CD14-positive monocyte (primary cell): ENCODE data around the gene FAM193A. TPM values are rescaled to one million over a fixed set of nuclear protein-coding genes. Genes with fewer than 3 reads are reported as not detected.

Experiments
- DNase-seq, 3 donors: peaks; one replicate each; pipeline ENCODE4 v3.0.0-alpha.2; 2011 to 2022
- H2AFZ ChIP-seq: 2 replicates; pipeline ENCODE4 v1.6.0; 2012; ENCODE audit warnings: mild to moderate bottlenecking, low read depth, low read length, inconsistent platforms; ENCODE audit not compliant: insufficient read depth, poor library complexity, severe bottlenecking
- H3K27ac ChIP-seq, 2 donors: 1 replicate in 1 of 2; 2 replicates in 1 of 2; pipeline ENCODE4 v1.5.1; 2012 to 2013; ENCODE audit warnings: low read length in 2 of 2, control low read depth in 1 of 2, inconsistent platforms in 1 of 2, low read depth in 1 of 2, mild to moderate bottlenecking in 1 of 2
- H3K27me3 ChIP-seq, 2 donors: one replicate each; pipeline versions ENCODE4 v1.6.0 to v1.6.1; 2011 to 2013; ENCODE audit warnings: low read length in 2 of 2; ENCODE audit not compliant: control insufficient read depth in 2 of 2, insufficient read depth in 2 of 2
- H3K36me3 ChIP-seq, 2 donors: replicated peaks in 1 of 2; 1 replicate in 1 of 2; 2 replicates in 1 of 2; pipeline versions ENCODE4 v1.5.1 to v1.6.1; 2012 to 2013; ENCODE audit warnings: low read length in 2 of 2, control low read depth in 1 of 2, inconsistent platforms in 1 of 2, mild to moderate bottlenecking in 1 of 2; ENCODE audit not compliant: insufficient read depth in 2 of 2, control insufficient read depth in 1 of 2
- H3K4me1 ChIP-seq, 2 donors: 1 replicate in 1 of 2; 2 replicates in 1 of 2; pipeline versions ENCODE4 v1.5.1 to v1.6.1; 2012 to 2013; ENCODE audit warnings: low read length in 2 of 2, control low read depth in 1 of 2, inconsistent platforms in 1 of 2, mild to moderate bottlenecking in 1 of 2, moderate library complexity in 1 of 2; ENCODE audit not compliant: insufficient read depth in 2 of 2, control insufficient read depth in 1 of 2
- H3K4me2 ChIP-seq: replicated peaks from 2 replicates; pipeline ENCODE3; 2012; ENCODE audit warnings: low read length, moderate library complexity, mild to moderate bottlenecking; ENCODE audit not compliant: poor library complexity, severe bottlenecking; ENCODE audit errors: extremely low read depth
- H3K4me3 ChIP-seq, 3 experiments: fragments of 200-600 bp in 1 of 3; sonication (generic) in 1 of 3; replicated peaks in 1 of 3; 1 replicate in 2 of 3; 2 replicates in 1 of 3; pipeline ENCODE4 v1.5.1; 2011 to 2013; ENCODE audit warnings: low read length in 3 of 3, mild to moderate bottlenecking in 3 of 3, control low read depth in 2 of 3, low read depth in 2 of 3, inconsistent platforms in 1 of 3, moderate library complexity in 1 of 3
- H3K79me2 ChIP-seq: 2 replicates; pipeline ENCODE4 v1.6.0; 2012; ENCODE audit warnings: mild to moderate bottlenecking, control low read depth, inconsistent platforms, low read length, moderate library complexity; ENCODE audit not compliant: insufficient read depth
- H3K9ac ChIP-seq: 2 replicates; pipeline ENCODE4 v1.6.0; 2017; ENCODE audit warnings: low read length, mild to moderate bottlenecking; ENCODE audit not compliant: insufficient read depth, poor library complexity, severe bottlenecking
- H3K9me3 ChIP-seq, 2 donors: replicated peaks in 1 of 2; 1 replicate in 1 of 2; 2 replicates in 1 of 2; pipeline versions ENCODE4 v1.5.1 to v1.6.1; 2012 to 2013; ENCODE audit warnings: low read length in 2 of 2, control low read depth in 1 of 2; ENCODE audit not compliant: control insufficient read depth in 1 of 2, insufficient read depth in 1 of 2
- H4K20me1 ChIP-seq: 2 replicates; pipeline ENCODE4 v1.6.0; 2012; ENCODE audit warnings: mild to moderate bottlenecking, low read length, control low read depth, moderate library complexity; ENCODE audit not compliant: insufficient read depth
- H3K27ac Mint-ChIP-seq, 7 donors: one replicate each; pipeline ENCODE4 v1.8.0; 2020; ENCODE audit warnings: mild to moderate bottlenecking in 7 of 7, mixed read lengths in 7 of 7, moderate library complexity in 6 of 7, inconsistent platforms in 2 of 7
- H3K27me3 Mint-ChIP-seq, 3 donors: one replicate each; pipeline ENCODE4 v1.8.0; 2021 to 2022; ENCODE audit warnings: low read depth in 3 of 3, mild to moderate bottlenecking in 3 of 3, mixed read lengths in 3 of 3, moderate library complexity in 3 of 3, inconsistent platforms in 1 of 3
- H3K36me3 Mint-ChIP-seq, 2 donors: one replicate each; pipeline ENCODE4 v1.8.0; 2020; ENCODE audit warnings: mixed read lengths in 2 of 2, inconsistent platforms in 1 of 2, mild to moderate bottlenecking in 1 of 2
- H3K4me1 Mint-ChIP-seq: one replicate; pipeline ENCODE4 v1.8.0; 2020; ENCODE audit warnings: mild to moderate bottlenecking, mixed read lengths
- H3K4me3 Mint-ChIP-seq, 2 donors: one replicate each; pipeline ENCODE4 v1.8.0; 2020; ENCODE audit warnings: mild to moderate bottlenecking in 2 of 2, mixed read lengths in 2 of 2, moderate library complexity in 1 of 2
- H3K9me3 Mint-ChIP-seq, 7 donors: one replicate each; pipeline ENCODE4 v1.8.0; 2020 to 2022; ENCODE audit warnings: mixed read lengths in 7 of 7, mild to moderate bottlenecking in 6 of 7, moderate library complexity in 6 of 7, inconsistent platforms in 2 of 7
- WGBS: methylation state at CpG from one replicate; pipeline ENCODE4 v1.1.5; 2013; ENCODE audit warnings: missing lambda C conversion rate; ENCODE audit not compliant: insufficient coverage; 5-methylcytosine and 5-hydroxymethylcytosine counted together
- intact Hi-C, 2 donors: fragments of 100-400 bp; cut with micrococcal nuclease; formaldehyde crosslinking; loops; one replicate each; pipeline versions ENCODE4 v1.15.0 to v1.15.1; 2023
- polyA plus RNA-seq, 3 donors: library from polyadenylated mRNA; depleted of rRNA in 1 of 3; unstranded in 2 of 3; stranded (reverse) in 1 of 3; fragments of 300-500 nt in 2 of 3; fragments of >200 nt in 1 of 3; fragmentation: Illumina TruSeq in 2 of 3; gene quantifications; 1 replicate in 2 of 3; 2 replicates in 1 of 3; pipeline ENCODE4 v1.2.3, GENCODE V29; 2012 to 2021
- TF ChIP-seq, protein P1 (sequence below): fragments of 200-600 bp; IDR thresholded peaks from one replicate; pipeline ENCODE4 v1.8.0; 2022; ENCODE audit warnings: antibody characterized with exemption, mild to moderate bottlenecking

FAM193A gene
- polyA plus RNA-seq, 3 donors = 0.66 to 11.8 (median 0.82) TPM

DNA sequence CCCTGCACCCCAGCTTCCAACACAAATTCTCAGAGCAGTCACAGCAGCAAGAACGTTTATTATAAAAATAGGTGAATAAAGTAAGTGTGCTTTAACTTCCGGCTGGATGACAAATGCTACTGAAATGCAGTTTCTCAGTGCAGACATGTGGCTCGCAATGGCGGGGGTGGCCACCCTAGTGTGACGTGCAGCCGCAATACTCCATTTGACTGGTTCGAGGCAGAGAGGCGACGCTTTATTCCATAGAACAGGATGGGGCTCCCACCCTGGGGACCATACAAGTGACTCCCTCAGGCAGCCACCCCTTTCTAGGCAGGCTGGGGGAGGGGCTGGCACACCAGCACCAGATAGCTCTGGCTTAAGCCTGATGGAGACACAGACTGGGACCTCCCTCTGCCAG is 205.2 kb downstream of the FAM193A start:
- Mint-ChIP-seq H3K27me3 (peaks cover 0 to 2% (median 0%) of the 10 kb centered on the region in 3 donors), H3K36me3 (peaks cover 57 to 58% of the 10 kb centered on the region in 2 donors), H3K27ac (no peak overlapping the region), H3K9me3 (peaks cover 0 to 3% (median 0%) of the 10 kb centered on the region in 7 donors), H3K4me1 (peaks cover 10% of the 10 kb centered on the region), H3K4me3 (no peak overlapping the region)
- no peak overlapping the region for H3K9ac ChIP-seq
- no peak overlapping the region for H3K27ac ChIP-seq
- TF ChIP-seq, protein P1, sequence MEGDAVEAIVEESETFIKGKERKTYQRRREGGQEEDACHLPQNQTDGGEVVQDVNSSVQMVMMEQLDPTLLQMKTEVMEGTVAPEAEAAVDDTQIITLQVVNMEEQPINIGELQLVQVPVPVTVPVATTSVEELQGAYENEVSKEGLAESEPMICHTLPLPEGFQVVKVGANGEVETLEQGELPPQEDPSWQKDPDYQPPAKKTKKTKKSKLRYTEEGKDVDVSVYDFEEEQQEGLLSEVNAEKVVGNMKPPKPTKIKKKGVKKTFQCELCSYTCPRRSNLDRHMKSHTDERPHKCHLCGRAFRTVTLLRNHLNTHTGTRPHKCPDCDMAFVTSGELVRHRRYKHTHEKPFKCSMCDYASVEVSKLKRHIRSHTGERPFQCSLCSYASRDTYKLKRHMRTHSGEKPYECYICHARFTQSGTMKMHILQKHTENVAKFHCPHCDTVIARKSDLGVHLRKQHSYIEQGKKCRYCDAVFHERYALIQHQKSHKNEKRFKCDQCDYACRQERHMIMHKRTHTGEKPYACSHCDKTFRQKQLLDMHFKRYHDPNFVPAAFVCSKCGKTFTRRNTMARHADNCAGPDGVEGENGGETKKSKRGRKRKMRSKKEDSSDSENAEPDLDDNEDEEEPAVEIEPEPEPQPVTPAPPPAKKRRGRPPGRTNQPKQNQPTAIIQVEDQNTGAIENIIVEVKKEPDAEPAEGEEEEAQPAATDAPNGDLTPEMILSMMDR = no peak
- no peak overlapping the region for H2AFZ ChIP-seq
- H3K27me3 ChIP-seq = no peaks in the 10 kb centered on the region
- H3K4me2 ChIP-seq = no peak overlapping the region
- intact Hi-C loops = no loop called here
- no peak for DNase-seq
- 90% methylated on average over 7 of the region's 9 CpGs for WGBS
- H3K4me3 ChIP-seq = no peak overlapping the region
- H4K20me1 ChIP-seq = peaks cover 40% of the 10 kb centered on the region
- H3K36me3 ChIP-seq = peaks cover 56 to 59% of the 10 kb centered on the region in 2 donors
- no peaks in the 10 kb centered on the region for H3K79me2 ChIP-seq
- H3K9me3 ChIP-seq = no peaks in the 10 kb centered on the region
- H3K4me1 ChIP-seq = peaks cover 6 to 9% of the 10 kb centered on the region in 2 donors

DNA sequence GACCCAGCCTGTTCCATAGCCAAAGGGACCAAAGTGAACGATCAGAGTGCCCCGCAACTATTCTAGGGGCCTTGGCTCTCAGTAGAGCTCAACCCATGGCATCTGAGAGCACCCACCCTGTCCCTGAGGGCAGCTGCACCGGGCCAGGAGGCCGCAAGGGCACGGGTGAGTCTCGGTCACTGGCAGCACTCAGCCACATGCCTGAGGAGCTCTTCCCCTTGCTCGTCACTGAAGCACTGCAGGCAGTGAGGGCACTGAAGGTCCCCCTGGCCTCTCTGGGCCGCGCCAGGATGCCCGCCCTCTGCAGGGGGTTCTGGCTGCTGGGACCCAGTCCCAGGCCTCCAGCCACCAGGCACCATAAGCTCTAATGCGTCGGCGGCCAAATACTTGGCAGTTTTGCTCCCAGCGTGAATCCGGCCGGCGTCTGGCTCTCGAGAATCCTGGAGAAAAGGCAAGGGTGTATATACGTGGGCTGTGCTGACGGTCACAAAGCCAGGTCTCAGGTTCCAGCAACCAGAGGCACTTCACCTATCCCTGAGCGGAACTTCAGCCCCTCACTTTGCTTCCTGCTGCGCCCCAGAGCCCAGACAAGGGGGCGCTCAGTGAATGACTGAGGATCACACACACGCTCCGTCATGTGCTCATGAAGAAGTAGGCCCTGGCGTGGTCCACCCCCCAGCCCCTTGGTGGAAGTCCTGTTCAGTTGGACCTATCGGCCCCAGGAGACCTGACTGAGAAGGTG is 205.8 kb downstream of the FAM193A start:
- peaks cover 13% of the 10 kb centered on the region for H3K4me1 Mint-ChIP-seq
- peak overlapping the region in 1 of 7 donors; percentile 25 for H3K27ac Mint-ChIP-seq
- peaks cover 0 to 2% (median 0%) of the 10 kb centered on the region in 7 donors for H3K9me3 Mint-ChIP-seq
- TF ChIP-seq, protein P1 = no peak
- intact Hi-C loops = no loop called here
- Histone ChIP-seq H3K4me1 (peaks cover 8 to 15% of the 10 kb centered on the region in 2 donors), H3K9me3 (no peaks in the 10 kb centered on the region), H3K9ac (no peak overlapping the region), H3K79me2 (no peaks in the 10 kb centered on the region), H3K27ac (no peak overlapping the region), H3K36me3 (peaks cover 62 to 65% of the 10 kb centered on the region in 2 donors), H3K4me2 (no peak overlapping the region), H3K4me3 (no peak overlapping the region), H2AFZ (no peak overlapping the region), H3K27me3 (no peaks in the 10 kb centered on the region), H4K20me1 (peaks cover 47% of the 10 kb centered on the region)
- 97% methylated on average over 27 of the region's 27 CpGs for WGBS
- H3K36me3 Mint-ChIP-seq = peaks cover 61 to 64% of the 10 kb centered on the region in 2 donors
- peaks cover 0 to 2% (median 0%) of the 10 kb centered on the region in 3 donors for H3K27me3 Mint-ChIP-seq
- DNase-seq = no peak
- no peak overlapping the region for H3K4me3 Mint-ChIP-seq
